GM21825 (cell line): ENCODE results near the gene WDR82.
"Not testable (repeated sequence)": the region's sequence is repeated elsewhere in the genome, so short reads cannot be mapped to it uniquely, and the experiment has no call there.

Experiments
- ATAC-seq: cut with Tn5 transposase; IDR thresholded peaks from one replicate; pipeline ENCODE4 v1.9.1; 2021; ENCODE audit warnings: mild to moderate bottlenecking, moderate library complexity; ENCODE audit not compliant: unreplicated experiment

Gene WDR82

DNA sequence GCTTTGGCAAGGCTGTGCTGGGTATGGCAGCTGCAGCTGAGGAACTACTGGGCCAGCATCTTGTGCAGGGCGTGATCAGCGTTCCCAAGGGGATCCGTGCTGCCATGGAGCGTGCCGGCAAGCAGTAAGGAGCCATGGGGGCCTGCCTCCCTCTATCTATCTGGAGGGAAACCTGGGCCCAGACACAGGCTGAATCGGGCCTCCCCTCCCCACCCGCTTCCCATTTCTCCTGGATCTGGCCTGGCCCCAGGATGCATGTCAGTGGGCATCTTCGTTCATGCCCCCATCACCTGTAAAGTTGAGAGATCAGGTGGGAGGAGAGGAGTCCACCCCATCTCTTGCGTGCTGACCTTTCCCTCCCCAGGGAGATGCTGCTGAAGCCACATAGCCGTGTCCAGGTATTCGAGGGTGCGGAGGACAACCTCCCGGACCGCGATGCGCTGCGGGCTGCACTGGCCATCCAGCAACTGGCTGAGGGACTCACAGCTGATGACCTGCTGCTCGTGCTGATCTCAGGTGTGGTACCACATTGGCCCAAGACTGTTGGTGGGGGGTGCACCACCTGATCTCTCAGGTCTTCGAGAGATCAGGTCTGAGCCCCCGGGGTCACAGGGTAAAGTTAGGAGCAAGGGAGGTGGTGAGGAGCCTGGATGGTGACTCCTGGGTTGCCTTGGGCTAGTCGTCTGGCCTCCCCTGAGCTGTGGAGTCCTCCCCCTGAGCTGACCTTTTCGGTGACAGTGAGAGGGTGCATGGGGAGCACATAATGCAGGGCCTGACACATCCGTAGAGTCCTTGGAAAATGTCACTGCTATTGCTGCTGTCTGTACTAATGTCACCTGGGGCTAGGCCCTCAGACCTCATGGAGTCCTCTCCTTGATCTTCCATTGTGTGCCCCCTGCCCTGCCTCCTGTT is 12.4 kb upstream of the WDR82 start:
- ATAC-seq = no peak

DNA sequence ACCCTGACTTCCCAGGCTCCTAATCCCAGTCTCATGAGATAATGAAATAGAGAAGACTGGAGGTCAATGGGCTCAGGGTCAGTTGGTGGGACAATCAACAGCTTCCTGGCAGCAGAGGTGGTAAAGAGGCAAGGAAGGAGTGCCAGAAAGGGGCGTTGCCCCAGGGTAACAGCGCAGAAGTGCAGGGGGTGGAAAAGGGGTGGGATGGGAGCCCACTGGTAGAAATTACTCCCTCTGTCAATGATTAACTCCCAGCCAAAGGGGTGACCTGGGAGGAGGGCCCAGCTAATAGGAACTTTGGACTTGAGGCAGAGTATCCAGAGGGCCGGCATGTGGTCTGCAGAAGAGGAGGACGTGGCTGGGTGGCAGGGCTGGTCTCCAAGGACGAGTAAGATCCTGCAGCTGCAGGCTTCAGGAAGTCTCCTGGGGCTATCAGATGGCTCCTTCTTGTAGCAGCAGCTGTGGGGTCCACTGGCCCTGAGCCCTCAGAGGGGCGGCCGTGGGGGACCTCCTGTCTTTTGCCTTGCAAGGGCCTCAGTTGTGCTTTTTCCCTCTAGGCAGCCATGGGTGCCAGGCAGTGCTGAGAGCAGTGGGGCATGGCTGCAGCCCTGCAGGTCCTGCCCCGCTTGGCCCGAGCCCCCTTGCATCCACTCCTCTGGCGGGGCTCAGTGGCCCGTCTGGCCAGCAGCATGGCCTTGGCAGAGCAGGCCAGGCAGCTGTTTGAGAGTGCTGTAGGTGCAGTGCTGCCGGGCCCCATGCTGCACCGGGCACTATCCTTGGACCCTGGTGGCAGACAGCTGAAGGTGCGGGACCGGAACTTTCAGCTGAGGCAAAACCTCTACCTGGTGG is 11.5 kb upstream of the WDR82 start:
- no peak for ATAC-seq

DNA sequence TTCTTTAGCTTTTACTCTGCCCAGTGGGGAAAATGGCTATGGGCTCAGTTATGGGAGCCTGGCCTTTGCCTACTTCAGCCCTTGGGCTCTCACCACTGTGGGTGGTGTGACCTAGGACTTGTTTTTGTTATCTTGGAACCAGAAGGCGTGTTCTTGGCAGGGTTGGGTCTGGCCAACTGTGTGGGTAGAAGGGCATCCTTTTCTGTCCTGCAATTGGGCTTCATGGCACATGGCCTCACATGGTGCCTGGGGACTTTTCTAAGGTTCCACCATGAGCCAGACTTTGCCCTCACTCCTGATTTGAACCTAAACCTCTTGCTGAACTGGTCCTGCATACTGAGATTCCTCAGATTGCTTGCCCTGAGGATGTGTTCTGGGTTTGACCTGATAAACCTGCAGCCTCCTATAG is 10.9 kb upstream of the WDR82 start:
- ATAC-seq = no peak

DNA sequence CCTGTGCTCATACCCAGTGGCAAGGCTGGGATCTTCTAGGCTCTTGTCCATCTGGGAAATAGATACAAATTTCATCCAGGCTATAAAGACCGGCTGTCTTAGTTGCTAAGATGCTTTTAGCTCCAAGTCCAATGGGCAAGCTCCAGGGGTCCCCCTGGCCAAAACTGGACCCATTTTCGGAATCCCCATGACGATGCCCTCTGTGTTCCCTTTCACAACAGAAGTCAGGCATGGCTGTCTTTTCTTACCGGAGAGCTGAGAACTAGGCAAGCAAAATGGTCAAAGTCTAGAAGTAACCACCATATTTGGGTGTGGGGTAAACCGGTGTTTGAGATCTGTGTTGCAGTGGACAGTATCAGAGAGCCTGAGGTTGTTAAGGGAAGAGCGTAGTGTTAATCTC is 10.2 kb upstream of the WDR82 start:
- no peak for ATAC-seq

DNA sequence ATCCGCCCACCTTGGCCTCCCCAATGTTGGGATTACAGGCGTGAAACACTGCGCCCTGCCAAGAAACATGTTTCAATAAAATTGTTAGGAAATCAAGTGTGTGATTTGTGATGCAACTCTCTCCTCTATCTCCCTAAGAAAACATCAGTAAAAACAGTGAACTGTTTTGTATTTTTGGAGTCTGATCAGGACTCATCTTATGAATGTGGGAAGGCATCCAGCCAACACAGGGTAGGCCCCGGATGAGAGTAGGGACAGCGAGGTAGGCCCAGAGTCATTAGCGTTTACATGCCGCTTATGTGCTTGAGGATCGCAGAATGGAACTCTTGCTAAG is 8.3 kb upstream of the WDR82 start:
- ATAC-seq = no peak

DNA sequence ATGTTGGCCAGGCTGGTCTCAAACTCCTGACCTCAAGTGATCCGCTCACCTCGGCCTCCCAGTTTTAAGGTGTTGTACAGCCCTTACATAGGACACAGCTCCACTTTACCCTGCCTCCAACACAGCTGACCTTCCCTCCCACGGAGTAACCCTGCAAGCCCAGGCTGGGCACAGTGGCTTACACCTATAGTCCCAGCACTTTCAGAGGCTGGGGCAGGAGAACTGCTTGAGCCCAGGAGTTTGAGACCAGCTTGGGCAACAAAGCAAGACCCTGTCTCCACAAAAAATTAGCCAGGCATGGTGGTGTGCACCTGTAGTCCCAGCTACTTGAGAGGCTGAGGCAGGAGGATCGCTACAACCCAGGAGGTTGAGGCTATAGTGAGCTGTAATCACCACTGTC is 5.6 kb upstream of the WDR82 start:
- not testable (repeated sequence) for ATAC-seq

DNA sequence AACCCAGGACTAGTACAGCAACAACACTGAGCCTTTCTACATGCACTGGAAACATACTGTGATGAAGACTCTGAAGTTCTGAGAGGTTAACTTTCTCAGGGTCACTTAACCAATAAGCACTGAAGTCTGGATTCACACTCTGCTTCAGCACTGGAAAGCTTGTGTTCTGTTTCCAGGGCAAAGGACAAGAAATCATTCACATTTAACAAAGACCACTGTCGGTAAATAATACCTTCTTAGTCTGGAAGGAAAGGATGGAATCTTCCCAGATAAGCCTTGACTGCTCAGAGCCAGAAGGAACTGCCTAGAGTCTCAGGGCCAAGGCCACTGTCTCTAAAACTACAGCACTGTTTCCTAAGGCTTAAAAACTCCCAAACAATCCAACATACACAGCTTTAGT is 4.9 kb upstream of the WDR82 start:
- no peak for ATAC-seq

DNA sequence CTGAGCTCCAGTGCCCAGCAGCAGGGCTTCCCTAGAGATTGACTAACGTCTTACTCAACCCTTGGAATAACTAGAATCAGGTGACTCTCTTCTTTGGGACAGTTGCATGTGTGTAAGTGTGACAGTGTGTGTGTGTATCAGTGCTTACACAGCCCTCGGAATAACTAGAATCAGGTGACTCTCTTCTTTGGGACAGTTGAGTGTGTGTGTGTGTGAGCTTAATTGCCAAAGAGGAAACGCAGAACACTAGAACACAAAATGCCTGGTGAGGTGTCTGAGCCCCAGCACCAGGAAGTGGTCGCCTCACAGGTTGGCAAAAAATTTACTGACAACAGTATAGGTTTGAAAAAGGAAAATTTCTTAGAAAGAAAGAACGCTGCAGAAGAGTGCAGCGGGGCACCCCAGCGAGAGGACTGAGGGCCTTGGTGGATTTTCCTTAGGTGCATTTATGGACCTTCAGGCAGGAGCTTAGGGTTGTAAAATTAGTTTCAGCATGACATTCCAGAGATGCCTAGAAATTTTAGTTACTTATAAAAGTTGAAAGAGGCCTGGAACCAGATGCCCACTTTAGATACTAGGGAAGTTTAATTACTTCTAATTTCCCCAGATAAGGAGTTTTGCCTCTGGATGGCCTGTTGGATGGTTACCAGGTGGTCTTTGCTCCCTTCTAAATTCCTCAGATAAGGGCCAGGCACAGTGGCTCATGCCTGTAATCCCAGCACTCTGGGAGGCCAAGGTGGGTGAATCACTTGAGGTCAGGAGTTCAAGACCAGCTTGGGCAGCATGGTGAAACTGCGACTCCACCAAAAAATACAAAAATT is 3.7 kb upstream of the WDR82 start:
- ATAC-seq = no peak

DNA sequence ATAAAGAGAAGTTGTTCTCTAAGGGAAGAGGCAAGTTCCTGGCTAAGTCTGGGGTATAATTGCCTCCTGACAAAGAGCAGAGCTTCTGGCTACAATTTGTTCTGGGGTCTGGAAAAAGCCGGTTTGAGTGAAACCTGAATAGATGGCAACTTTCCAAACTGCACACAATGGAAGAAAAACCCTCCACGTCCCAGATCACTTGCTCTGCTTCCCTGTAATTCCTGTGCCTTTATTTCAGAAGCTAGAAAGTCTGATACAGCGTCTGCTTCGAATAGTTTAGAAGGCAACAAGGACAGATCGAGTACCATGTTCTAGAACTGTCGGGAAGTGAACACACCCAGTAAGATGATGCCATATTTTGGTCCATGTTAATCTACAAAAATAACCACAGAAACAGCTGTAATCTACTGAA is 1.6 kb upstream of the WDR82 start:
- no peak for ATAC-seq

DNA sequence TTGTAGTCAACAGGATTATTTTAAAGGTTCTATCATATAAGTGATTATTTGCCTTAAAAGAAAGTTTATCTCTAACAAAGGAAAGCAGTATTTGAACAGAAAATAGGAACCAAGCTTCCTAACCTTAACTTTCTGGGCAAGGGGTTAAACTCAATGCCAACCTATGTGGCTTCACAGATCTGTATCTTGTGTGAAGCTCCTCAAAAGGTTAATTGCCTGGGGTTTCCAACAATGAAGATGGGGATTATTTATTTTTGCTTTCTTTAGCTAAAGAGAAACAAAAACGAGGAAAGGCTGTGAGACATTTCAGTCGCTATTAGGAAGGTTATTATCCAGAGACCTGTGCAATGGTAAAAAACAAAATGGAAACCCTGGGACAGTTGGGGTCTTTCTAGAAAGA is 1.1 kb upstream of the WDR82 start:
- ATAC-seq = no peak

DNA sequence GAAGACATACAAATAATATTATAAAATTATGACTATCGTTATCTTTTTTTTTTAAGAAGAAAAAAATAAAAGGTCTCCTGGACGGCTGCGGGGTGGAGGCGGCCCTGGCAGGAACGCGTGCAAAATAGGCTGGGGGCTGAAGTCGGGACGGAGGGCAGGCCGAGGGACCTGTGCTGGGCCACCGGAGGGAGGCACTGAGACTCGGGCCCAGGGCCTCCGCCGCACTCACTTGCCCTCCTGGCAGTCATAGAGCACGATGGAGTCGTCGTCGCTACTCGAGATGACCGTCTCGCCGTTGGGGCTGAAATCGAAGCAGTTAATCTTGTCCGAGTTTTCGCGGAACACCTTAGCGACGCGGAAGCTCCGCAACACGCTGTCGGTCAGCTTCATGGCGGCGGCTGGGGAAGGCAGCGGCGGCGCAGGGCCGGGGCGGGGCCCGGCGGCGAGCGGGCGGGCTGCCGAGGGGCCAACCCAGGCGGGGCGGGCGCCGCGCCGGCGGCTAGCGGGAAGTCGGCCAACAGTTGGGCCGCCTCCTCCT is 408 bp downstream of the WDR82 start:
- peak; percentile 50 for ATAC-seq

DNA sequence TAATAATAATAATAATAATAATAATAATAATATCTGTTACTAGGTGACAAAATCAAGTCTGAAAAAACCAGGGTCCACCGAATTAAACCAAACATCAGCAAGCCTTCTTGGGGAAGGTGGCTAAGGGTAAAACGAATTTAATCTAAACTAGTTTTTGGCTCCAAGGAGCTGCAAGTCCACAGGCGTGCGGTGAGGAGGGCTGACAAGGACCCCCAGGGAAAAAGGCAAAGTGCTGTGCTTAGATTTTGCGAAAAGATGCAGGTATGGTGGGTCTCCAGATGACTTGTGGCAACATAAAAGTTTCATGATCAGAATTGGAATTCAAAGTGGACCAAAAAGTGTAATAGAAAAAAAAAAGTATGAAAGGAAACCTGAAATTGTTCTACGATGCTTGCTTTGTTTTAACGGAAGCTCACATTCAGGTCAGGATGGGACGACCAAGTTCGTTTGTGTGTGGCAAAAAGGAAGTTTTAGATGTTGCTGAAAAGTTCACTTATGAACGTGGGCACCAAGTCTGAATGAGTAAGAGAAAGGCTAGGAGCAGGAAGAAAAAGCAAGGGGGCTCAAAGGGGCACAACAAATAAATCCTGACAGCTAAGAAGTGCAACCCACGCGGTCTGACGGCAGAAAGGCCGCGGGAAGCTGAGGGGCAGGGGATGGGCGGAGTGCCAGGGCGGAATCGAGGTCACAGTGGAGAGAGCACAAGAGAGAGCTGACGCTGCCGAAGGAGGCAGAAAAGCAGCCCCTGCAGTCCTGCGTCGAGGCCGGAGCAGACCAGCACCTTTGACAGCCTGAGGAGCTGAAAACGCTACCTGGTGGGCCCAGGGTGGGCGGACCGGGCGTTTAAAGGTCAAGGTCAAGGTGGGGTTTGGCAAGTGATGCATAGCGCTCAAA is 1.1 kb downstream of the WDR82 start:
- peak; percentile 39 for ATAC-seq

DNA sequence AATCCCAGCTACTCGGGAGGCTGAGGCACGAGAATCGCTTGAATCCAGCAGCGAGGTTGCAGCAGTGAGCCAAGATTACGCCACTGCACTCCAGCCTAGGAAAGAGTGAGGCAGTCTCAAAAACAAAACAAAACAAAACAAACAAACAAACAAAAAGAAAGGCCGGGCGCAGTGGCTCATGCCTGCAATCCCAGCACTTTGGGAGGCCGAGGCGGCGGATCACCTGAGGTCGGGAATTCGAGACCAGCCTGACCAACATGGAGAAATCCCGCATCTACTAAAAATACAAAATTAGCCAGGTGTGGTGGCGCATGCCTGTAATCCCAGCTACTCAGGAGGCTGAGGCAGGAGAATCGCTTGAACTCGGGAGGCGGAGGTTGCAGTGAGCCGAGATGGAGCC is 3.7 kb downstream of the WDR82 start:
- ATAC-seq = not testable (repeated sequence)

DNA sequence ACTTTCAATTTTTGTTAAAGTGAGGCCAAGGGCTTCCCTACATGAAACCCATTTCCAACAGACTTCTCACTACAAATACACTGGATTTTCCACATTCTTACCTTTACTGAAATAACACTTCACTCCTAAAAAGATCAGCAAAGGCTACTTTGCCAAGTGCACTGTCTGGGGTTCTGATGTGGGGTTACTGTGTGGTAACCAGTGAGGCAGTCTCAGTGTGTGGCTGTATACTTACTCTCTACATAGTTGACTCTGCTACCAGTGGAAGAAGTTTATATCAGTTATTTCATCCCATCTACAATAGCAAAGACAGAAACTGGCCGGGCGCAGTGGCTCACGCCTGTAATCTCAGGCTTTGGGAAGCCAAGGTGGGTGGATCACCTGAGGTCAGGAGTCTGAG is 5.6 kb downstream of the WDR82 start:
- ATAC-seq = no peak

DNA sequence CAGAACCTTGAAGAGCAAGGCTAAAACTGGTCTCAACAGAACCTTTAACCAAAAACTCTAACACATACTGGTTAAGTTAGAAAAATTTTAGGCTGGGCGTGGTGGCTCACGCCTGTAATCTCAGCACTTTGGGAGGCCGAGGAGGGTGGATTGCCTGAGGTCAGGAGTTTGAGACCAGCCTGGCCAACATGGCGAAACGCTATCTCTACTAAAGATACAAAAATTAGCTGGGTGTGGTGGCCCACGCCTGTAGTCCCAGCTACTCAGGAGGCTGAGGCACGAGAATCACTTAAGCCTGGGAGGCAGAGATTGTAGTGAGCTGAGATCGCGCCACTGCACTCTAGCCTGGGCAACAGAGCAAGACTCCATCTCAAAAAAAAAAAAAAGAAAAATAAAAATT is 6.3 kb downstream of the WDR82 start:
- not testable (repeated sequence) for ATAC-seq

DNA sequence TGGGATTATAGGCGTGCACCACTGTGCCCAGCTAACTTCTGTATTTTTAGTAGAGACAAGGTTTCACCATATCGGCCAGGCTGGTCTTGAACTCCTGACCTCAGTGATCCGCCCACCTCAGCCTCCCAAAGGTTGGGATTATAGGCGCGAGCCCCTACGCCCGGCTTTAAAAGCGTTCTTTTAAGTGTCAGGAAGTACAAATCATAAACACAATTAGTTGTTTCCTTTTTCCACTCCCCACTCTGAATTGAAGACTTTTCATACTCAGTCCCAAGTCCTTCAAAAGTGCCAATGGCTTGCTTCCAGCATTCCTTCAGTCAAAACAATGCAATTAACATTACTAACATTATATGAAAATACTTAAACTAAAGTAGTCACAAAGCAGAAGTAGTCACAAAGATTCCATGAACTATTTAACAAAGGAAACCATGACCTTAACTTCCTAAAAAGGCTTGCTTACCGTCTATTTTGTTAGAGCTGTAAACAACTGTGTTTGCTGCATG is 8.1 kb downstream of the WDR82 start:
- no peak for ATAC-seq

DNA sequence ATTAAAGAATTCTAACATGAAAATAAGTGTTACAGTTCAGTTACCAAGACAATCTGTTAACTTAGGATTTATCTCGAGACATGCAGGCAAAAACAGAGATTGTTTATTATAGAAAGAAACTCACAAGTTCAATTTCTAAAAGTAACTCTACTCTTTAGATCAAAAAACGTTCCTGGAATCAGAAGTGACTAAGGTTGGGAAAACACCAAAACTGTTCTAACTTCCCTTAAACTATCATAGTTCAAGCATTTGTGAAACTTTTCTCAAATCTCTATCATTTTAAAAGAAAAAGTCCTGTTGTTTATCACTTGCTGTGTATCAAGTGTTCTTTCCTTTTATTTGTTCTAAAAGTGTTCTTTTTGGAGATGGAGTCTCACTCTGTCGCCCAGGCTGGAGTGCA is 8.7 kb downstream of the WDR82 start:
- ATAC-seq = no peak

DNA sequence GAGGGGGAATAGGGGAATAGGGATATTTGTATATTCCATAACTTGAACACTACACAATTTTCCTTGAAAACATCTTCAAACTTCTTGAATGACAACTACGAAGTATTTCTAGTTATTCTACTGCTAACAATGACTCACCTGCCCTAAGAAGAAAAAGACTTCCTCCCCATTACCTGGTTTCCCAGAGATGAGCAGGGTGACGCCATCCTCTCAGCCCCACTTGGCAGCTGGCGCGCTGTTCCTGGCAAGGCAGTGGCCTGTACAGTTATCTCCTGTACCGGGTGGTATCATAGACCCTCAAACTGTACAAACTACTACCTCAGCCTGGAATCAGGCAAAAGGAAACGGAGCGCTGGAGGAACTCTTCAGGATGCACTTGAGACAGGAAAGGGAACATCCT is 10.4 kb downstream of the WDR82 start:
- no peak for ATAC-seq

DNA sequence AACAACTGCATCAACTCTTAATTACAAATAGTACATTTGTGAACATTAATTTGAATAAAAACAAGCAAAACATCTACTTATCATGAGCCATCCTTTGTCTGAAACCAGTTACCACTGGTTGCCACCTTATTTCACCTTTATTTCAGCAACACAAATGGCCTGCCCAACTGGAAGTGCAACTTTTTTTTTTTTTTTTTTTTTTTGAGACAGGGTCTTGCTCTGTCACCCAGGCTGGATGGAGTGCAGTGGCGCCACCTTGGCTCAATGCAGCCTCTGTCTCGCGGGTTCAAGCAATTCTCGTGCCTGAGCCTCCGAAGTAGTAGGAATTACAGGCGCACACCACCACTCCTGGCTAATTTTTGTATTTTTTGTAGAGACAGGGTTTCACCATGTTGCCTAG is 13.1 kb downstream of the WDR82 start:
- ATAC-seq = no peak

DNA sequence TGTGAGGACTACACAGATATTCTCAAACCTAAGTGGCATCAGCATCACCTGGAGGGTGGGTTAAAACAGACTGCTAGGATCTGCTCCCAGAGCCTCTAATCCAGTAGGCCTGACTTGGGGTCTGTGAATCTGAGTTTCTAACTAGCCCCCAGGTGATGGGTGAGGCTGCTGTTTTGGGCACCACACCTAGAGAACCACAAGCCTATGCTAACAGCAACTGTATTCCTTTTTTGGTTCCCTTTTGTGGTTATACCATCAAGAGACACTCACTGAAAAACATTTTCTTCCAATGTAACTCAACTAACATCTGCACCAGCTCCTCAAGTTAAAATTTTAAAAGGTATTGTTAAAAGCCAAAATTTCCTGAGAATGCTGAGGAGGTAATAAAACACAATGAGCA is 16.0 kb downstream of the WDR82 start:
- no peak for ATAC-seq
